Stimulated activated CD8-positive, alpha-beta memory T cell treated with anti-CD3 and anti-CD28 coated beads, Interleukin-7, amount 100 ng/mL, for 1 hour (primary cell): ENCODE results near the gene GALNT16.
"Not testable (repeated sequence)": the region's sequence is repeated elsewhere in the genome, so short reads cannot be mapped to it uniquely, and the experiment has no call there.

Experiments used
- DNase-seq, 2 donors: peaks; one replicate each; pipeline ENCODE4 v3.0.0-alpha.2; 2020; ENCODE audit warnings: low read depth in 2 of 2

The GALNT16 gene

DNA sequence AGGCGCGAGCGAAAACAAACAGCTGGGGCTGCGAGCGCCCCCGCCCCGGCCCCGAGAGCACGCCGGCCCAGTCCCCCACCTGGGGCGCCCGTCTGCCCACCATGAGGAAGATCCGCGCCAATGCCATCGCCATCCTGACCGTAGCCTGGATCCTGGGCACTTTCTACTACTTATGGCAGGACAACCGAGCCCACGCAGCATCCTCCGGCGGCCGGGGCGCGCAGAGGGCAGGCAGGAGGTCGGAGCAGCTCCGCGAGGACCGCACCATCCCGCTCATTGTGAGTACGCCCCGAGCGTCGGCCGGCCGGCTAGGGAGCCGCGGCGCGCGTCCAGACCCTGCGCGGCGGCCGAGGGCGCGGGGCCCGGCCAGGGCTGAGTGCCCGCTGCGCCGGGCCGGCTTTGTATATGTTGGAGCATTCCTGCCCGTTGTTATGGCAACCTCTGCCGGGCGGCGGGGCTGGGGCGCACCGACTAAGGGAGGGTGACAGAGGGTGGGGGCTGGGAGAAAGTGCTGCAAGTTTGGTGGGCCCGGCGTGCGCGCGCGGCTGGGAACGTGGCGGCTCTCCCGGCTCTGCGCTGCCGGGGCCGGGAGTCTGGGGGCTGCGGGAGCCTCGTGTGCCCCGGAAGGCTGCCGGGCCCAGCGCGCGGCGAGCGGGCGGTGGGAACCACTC lies 367 bp downstream of the GALNT16 start:
- DNase-seq: no peak

DNA sequence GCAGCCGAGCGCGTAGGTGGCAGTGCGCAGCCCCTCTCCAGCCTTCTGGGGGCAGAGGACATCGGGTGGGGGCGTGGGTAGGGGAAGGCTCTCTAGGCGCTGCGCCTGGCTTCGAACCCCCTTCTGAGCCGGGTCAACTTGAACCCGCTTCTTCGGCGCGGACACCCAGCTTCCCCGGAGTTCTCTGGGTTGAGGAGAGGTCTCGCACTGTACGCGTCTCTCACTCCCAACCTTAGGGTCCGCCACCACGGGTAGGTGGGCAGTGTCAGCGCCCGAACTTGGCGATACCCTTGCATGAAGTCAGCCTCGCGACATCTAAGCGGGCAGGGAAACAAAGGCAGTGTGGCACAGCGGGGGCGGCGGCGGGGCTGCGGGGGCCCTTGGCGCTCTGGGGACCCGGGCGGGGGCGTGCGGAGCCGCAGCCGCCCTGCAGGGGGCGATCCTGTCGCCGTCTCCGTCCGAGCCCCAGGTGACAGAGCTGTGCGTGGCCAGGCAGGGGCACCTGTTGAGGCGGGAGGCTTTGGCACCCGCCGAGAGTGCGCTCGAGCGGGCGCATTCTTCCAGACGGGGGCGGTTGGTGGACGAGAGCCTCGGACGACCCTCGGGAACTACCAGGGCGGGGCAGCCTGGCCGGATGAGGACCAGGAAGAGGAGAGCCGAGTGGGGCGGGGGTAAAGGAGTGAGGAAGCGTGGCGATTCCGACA lies 1.1 kb downstream of the GALNT16 start:
- DNase-seq: no peak

DNA sequence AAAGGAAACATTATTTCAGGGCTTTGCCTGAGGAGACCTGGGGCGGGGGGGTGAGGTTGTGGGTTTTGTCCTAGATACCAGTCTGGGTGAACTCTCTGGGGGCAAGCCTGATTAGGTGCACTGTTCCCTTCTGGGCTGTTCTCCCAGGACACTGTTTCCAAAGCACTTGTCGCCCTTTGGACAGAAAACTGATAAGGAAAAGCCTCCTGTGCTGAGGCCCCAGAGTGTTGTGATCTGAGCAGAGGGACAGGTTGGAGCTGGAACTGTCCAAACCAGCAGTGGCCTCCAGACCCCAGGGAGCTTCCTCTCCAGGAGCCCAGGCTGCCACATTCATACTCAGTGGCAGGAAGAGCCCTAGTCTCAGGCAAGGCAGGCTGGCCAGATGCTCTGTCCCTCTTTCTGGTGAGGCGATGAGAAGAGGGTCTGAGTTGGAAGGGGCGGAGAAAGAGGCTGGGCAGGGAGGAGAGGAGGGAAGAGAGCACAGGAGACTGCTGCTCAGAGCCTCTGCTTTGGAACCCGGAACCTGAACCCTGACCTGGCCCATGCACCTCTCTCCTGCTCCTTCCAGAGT lies 1.9 kb downstream of the GALNT16 start:
- no peak for DNase-seq

DNA sequence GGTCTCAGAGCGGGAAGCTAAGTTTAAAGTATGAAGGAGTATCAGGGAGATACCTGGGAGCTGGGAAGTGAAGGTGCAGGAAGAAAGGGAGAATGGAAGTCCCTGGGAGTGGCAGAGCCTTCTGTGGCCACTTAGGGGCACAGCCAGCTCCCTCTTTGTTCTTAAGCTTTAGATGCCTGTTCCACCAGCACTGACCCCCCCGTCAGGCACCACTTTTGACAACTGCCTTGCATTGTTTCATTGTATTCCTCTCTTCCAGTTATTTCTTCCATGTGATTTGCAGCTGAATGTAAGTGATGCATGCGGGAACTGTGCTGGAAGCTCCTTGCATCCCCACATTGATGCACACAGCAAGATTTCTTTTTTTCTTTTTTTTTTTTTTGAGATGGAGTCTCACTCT lies 2.6 kb downstream of the GALNT16 start:
- no peak for DNase-seq

DNA sequence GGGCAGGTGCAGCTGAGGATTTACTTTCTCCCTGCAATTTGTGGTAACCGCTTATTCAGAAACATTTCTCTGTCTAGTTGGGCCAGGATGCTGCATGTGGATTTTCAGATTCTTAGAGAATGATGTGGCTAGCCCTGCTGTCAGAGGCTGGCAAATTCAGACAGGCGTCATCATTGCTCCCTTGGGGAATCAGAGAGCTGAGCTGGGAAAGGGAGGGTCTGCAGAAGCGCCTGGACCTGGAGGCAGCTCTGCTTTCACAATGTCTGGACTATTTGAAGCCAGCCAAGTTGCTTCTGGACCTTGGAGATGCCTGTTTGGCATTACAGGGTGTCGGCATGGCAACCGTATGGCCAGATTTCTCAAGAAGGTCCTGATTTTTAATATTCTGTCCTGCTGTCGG lies 3.4 kb downstream of the GALNT16 start:
- DNase-seq: no peak

DNA sequence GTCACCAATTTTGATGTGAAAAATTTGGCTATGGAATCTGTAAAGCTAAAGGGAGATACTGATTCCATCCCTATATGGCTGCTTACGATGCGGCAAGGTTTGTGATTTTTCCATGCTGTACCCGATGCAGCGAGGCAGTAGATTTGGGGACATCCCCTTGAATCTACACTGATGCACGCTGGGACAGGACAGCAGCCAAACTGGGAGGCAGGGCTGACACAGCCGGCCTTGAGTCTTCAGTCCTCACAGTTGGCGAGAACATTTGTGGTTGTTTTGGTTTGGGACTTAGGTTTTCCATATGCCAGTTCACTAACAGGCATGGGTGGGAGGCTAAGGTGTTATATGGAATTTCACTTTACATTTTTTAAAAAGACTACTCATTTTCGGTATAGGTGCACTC lies 3.8 kb downstream of the GALNT16 start:
- no peak for DNase-seq

DNA sequence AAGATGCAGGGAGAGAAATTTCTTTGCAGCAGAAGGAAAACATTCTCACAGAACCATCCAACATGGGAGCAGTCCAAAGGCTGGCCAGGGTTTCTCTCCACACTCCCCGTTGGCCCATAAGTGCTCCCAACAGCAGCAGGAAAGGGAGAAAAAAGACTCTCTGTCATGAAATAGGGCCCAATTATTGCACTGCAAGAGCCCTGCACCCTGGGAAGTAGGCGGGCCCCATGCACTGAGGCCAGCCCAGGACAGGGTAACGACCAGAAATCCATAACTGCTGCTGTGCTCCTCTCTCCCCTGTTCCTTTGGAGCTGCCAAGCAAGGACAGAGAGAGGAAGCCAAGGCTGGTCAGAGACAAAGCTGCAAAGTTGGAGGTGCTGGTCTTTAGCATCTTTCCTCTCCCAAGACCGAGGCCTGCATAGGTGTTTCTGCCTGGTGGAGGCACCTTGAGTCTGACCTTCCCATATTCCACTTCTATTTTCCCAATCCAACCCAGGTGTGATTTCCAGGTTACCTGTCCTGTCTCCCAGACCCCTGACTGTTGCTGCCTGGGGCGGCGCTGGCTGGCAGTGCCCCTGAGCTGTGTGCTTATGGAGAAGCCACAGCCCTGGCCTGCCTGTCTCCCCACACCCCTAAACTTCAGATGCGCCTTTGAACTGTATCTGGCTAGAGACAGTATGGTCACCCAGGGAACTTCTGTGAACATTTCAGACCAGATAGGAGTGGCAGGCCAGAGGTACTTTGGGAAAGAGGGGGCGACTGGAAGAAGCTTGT lies 6.8 kb downstream of the GALNT16 start:
- no peak for DNase-seq

DNA sequence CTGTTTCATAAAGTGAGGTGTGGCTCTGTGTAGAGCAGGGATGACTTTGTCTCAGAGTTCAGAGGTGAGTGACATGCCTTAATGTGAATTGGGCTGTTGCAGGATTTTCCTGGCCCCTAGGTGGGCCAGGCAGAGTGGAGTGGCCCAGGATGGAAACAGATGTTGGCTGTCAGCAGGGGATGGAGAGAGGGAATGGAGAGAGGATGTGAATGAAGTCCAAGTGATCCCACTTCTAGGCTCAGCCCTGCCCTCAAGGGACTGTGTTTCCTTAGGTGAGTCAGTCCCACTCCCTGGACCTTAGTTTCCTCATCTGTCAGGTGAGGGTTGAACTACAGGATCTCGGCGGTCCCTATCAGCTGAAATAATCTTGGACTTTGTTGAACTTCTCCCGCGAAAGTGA lies 7.5 kb downstream of the GALNT16 start:
- DNase-seq: no peak

DNA sequence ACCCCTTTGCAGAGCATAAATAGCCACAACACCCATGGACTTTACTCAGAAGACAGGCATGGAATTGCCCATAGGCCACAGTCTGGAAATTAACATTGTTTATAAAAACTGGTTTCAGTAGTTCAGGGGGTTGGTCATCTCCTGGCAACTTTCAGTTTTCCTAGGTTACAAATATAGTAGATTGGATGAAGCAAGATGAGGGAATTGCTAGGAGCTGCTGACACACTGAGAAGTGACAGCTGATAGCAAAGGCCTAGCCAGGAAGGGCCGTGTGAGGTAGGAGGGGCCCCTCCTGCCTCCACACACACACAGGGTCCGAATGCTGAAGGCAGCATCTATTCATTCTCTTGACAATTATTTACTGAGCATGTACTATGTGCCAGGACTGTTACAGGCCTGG lies 8.3 kb downstream of the GALNT16 start:
- no peak for DNase-seq

DNA sequence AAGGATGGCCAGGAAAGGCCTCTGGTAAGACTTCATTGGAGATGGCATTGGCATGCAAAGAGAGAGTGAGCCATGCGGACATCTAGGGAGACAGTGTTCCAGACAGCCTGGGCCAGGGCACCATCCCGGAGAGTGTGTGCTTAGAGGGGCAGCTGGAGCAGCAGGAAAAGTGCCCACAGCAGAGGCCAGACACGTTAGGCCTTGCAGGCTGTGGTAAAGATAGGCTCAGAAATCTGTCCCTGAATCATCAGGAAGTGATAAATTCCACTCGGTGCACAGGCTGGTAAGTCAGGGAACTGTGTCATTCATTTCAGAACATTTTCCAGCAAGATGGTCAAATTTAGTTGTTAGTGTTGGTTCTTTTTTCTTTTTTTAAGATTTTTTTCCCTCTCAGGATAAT lies 8.8 kb downstream of the GALNT16 start:
- no peak for DNase-seq

DNA sequence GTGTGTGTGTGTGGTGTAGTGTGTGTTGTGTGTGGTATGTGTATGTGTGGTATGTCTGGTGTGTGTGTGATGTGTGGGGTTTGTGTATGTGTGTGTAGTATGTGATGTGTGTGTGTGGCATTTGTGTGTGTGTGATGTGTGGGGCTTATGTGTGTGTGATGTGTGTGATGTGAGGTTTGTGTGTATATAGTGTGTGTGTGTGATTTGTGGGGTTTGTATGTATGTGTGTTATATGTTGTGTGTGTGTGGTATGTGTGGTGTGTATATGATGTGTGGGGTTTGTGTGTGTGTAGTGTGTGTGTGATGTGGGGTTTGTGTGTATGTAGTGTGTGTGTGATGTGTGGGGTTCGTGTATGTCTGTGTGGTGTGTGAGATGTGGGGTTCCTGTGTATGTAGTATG lies 9.4 kb downstream of the GALNT16 start:
- no peak for DNase-seq

DNA sequence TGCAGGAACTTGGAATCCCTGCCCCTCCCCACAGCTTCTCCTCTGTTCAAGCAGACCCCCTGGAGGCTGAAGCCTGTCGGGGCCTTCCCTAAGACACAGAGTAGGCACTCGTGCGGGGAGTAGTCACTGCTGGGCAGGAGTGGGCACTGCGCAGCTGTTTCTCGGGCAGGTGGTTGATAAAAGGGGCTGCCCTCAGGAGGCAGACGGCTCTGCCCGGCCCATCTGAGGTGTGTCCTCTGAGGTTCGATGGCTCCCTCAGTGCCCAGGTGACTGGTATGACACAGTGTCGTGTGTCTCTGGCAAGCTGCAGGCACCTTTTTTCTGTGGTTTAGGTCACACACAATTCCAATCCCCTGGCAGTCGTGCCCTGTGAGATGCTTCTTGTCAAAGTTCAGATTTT lies 10.1 kb downstream of the GALNT16 start:
- no peak for DNase-seq

DNA sequence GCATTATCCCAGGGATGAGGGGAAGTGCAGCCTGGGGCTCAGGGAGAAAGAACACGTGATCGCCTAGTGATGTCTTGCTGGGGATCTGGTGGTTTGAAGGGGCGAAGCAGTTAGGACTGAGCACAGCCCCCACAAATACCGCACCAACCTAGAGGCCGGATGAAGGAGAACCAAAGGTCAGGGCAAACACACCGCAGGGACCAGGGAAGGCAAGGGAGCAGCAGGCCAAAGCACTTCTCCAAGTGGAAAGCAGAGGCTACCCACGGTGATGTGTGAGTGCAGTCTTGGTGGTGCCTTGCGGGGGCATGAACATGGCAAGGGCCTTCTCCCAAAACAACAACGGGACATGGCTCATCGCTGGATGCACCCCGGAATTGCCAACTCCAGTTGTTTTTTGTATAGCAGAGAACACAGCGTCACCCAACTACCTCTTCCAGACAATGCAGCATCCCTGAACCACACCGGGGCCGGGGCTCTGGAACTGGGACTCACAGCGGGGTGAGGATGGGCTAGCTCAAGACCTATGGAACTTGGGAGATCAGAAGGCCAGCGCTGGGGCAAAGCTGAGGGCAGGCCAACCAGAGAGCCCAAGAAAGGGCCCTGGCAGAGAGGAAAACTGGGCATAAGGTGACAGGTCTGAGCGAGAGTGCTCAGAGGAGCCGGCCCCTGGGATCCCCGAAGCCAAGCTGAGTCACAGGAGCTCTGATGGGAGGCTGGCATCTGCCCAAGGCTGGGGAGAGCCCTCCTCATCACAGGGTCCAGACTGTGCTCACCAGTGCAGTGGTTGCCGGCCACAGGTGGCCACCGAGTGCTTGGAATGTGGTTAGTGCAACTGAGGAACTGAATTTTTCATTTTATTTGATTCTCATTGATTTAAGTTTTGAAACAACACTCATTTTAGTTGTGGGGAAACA lies 11.1 kb downstream of the GALNT16 start:
- DNase-seq: no peak

DNA sequence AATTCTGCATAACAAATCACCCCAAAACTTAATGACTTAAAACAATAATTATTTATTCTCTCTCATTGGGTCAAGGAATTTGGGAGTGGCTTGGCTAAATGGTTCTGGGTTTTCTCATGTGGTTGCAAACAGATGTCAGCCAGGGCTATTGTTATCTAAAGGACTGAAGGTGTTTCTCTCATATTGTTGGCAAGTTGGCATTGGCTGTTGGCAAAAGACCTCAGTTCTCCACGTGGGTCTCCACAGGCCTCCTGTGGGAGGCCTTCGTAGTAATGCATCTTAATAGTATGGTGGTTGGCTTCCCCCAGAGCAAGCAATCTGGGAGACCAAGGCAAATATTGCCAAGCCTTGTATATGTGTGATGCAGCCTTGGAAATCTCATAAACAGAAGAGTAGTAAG lies 14.4 kb downstream of the GALNT16 start:
- no peak for DNase-seq

DNA sequence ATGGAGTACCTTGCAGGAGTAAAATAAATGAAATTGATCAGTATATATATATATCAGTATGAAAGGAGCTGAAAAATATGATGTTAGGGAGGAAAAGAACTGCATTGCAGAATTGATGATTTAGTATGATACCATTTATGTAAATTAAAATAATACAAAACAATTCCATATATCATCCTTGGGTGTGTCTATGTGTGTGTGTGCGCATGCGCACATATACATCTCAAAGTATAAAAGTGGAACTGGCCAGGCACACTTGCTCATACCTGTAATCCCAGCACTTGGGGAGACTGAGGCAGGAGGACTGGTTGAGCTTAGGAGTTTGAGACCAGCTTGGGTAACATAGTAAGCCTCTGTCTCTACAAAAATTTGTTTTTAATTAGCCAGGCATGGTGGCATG lies 15.4 kb downstream of the GALNT16 start:
- DNase-seq: no peak

DNA sequence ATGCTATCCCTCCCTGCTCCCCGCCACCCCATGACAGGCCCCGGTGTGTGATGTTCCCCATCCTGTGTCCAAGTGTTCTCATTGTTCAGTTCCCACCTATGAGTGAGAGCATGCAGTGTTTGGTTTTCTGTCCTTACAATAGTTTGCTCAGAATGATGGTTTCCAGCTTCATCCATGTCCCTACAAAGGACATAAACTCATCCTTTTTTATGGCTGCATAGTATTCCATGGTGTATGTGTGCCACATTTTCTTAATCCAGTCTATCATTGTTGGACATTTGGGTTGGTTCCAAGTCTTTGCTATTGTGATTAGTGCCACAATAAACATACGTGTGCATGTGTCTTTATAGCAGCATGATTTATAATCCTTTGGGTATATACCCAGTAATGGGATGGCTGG lies 17.4 kb downstream of the GALNT16 start:
- not testable (repeated sequence) for DNase-seq

DNA sequence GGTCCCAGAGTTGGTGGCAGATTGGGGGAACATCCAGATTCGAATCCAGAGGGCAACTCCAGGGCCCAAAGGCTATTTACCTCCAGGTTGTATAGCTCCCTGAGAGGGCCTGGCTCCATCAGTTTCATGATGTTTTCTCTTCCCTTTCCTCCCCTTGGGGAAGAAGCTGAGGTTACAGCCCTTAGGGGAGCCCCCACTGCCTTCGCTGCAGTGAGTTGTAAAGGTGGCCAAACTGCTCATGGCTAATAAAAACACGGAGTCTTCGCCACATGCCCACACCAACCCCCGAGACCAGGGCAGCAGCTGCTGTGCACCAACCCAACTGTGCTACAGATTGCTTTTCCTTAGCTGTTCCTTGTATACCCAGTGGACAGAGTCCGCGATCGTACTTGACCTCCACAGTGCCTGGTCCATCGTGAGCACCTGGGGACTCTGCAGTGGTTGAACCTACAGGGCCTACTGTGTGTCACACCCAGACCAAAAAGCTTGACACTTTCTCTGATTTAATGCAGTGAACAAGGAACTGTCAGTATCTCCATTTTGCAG lies 20.9 kb downstream of the GALNT16 start:
- no peak for DNase-seq

DNA sequence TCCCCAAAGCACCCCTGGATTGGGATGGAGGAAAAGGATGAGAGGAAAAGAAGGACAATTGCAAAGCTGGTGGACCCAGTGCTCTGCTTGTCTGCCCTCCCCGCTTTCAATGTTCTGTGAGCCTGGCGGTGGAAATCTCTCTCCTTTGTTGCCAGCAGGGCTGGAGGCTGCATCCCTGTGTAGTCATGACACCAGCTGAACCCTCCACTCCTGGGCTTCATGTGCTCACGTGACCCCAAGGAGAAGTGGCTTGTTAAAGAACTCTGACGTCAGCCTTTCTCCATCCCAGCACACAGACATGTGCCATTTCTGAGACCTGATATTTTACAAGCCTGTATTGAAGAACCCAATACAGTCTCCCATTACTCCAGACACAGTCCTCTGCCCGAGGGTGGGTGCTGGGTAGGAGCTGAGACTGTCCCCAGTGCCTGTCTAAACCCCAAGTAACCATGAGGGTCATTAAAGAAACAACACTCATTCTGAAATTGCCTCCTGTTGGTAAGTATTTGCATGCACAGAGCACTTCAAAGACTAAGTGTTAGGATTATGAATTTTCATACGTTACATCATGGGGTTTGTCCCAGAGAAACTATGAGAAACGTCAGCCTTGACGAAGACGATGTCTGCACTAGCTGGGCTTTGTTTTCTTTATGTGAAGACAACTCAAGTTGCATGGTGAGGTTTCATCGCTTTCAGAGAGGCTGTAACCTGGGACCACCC lies 21.7 kb downstream of the GALNT16 start:
- DNase-seq: no peak

DNA sequence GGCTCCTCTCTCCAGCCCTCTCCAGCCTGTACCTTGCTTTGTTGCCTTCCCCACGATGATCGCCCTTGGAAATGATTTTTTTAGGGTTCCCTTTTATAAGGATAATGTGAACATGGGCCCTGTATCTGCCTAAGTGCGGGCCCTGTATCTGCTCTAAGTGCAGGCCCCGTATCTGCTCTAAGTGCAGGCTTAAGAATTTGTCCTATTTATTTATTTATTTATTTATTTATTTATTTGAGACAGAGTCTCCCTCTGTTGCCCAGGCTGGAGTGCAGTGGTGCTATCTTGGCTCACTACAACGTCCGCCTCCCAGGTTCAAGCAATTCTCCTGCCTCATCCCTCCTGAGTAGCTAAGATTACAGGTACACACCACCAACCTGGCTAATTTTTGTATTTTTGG lies 22.5 kb downstream of the GALNT16 start:
- no peak for DNase-seq

DNA sequence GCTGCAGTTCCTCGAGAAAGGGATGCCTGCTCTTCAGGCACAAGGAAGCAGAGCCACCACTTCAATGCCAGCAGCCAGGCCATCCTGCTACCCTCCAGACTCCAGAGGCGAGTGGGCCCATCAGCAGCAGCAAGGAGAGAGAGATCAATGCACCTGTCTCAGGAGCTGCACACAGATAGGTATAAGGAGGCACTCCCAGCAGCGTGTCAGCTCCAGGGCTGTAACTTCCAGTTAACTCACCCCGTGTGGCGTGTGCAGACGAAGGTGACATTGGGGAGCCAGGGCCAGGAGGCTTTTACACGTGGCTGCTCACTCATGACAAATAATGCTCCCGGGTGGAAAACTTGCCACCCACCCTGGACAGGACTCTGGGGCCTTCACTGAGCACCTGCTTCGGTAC lies 24.2 kb downstream of the GALNT16 start:
- DNase-seq: no peak
